ENCODE data around the gene RNF31.
"Not testable (repeated sequence)": the region's sequence is repeated elsewhere in the genome, so short reads cannot be mapped to it uniquely, and the experiment has no call there.

The RNF31 gene

GRCh38 chr14:24202538-24202937, 55.2 kb downstream of the RNF31 start:
- not testable (repeated sequence) for DNase-seq (ENCODE audit: low read depth)

- not testable (repeated sequence) for DNase-seq (ENCODE audit: low read depth)
These were observed 56.1 kb downstream of the RNF31 start for GRCh38 chr14:24203249-24203886.

GRCh38 chr14:24204163-24205146, 57.2 kb downstream of the RNF31 start:
- no peak for DNase-seq (ENCODE audit: low read depth)

DNA sequence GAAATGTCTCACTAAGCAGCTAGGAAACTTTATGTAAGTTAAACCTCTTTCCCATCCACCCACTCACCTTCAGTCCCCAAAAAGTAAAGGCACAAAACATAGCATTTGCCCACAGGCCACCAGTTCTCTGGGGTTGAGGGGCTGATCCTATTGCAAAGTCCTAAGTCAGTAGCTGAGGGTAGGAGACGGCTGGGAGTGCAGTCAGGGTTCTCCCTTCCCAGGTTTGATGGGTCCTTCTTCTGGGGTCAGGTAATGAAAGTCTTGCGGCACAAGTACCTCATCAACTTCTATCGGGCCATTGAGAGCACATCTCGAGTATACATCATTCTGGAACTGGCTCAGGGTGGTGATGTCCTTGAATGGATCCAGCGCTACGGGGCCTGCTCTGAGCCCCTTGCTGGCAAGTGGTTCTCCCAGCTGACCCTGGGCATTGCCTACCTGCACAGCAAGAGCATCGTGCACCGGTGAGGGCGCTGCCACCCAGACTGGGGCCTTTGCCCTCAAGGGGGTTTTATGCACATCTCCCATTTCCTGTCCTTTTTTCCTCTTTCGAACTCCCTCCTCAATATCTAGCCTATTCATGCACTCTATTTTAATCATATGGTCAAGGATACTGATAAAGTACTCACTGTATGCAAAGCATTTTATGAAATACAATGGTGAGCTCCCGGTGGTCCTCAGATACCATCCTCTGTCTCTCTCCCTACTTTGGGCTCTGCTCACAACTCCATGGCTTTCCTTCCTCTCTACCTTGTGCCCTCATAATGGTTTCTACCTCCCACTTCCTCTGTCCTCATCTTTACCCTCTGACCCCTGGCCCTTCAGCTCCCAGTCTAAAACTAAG, 59.2 kb downstream of the RNF31 start:
- DNase-seq (ENCODE audit: low read depth) = no peak

DNA sequence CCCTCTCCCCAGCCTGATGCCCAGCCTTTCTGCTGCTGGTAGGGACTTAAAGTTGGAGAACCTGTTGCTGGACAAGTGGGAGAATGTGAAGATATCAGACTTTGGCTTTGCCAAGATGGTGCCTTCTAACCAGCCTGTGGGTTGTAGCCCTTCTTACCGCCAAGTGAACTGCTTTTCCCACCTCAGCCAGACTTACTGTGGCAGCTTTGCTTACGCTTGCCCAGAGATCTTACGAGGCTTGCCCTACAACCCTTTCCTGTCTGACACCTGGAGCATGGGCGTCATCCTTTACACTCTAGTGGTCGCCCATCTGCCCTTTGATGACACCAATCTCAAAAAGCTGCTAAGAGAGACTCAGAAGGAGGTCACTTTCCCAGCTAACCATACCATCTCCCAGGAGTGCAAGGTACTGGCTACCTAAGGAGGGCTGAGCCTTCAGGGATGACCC, 59.8 kb downstream of the RNF31 start:
- DNase-seq (ENCODE audit: low read depth) = no peak

GRCh38 chr14:24207625-24208024, 60.3 kb downstream of the RNF31 start:
- no peak for DNase-seq (ENCODE audit: low read depth)
